Dedifferentiated amniotic fluid mesenchymal stem cell (primary cell): ENCODE data around the gene PRDM16.

ENCODE experiments used
- DNase-seq: peaks from one replicate; pipeline ENCODE4 v3.0.0-alpha.2; 2016; ENCODE audit errors: extremely low spot score

The PRDM16 gene

GRCh38 chr1:3460672-3461131, 391.7 kb downstream of the PRDM16 start:
- DNase-seq, result no peak

- no peak for DNase-seq
Measured at GRCh38 chr1:3461238-3461933, 392.4 kb downstream of the PRDM16 start.

DNA sequence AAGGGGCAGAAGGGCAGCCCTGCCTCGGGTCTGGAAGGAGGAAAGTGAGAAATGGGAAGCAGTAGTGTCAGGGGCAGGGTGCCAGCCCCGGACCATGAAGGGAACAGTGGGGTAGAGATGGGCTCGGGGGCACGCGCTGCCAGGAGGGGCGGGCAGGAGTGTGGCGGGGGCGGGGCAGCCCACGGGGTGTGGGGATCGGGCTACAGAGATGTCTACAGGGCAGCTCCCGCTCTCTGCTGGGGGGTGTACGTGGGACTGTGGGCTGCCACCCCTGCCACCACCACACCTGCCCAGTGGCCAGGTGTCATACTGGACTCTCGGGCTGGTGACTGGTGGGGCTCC, 392.9 kb downstream of the PRDM16 start:
- DNase-seq, result no peak

DNA sequence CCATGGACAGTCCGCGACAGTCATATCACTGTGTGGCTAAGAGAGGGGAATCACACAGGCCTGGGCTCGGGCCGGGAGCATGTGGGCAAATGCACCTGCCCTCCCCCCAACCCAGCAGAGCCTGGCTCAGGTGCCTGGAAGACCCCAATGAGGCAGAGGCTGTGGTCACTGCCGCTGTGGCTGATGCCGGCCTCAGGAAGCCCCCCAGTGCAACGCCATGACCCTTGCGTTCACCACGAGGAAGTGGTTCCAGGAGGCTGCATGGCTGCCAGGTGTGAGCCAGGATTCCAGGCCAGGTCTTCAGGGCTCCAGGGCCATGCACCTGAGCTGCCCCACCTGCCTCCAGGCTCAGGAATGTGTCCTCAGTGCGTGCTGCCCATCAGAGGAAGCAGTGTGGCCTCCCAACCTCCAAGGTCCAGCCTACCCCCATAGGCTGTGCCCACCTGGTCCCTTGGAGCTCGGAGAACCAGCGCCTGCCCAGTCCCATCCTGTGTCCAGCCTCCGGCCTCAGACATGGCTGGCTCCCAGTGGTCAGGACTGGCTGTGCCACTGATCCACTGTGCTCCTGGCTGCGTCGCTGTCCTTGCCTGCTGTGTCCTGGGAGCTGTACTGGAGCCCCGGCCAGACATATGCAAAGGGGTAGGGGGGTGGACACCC, 393.5 kb downstream of the PRDM16 start:
- no peak for DNase-seq

- DNase-seq, result no peak
Measured at GRCh38 chr1:3463013-3463385, 394.0 kb downstream of the PRDM16 start.

DNA sequence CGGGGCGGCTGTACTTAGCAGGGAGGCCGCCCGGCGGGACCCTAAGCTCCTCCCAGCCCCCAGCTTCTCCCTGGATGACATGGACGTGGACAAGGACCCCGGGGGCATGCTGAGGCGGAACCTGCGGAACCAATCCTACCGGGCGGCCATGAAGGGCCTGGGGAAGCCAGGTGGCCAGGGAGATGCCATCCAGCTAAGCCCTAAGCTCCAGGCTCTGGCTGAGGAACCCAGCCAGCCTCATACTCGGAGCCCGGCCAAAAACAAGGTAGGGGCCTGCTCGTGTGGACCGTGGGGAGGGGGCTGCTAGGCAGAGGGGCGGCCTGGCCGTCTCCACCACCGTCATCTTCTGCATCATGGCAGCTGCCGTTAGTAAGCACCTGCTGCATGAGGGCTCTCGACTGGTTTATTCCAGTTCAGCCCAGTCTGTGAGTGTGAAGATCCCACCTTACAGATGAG, 394.4 kb downstream of the PRDM16 start:
- DNase-seq, result no peak

- DNase-seq, result no peak
Measured at GRCh38 chr1:3463891-3464648, 395.1 kb downstream of the PRDM16 start.

DNA sequence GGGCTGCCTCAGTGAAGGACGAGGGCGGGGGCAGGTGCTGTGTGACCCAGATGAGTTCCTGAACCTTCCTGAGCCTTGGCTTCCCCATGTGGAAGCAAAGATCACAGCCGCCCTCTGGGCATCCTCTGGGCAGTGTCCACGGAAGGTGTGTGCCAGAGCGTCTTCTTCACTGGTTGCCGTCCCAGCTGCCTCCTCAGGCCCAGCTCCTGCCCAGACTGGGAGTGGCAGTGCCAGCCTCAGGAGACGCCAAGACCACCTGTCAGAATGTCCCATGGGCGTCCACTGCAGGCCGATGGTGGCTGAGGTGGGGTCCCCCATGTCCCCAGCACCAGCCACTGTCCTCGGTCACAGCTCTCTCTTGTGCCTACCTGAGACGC, 395.6 kb downstream of the PRDM16 start:
- DNase-seq, result no peak

DNA sequence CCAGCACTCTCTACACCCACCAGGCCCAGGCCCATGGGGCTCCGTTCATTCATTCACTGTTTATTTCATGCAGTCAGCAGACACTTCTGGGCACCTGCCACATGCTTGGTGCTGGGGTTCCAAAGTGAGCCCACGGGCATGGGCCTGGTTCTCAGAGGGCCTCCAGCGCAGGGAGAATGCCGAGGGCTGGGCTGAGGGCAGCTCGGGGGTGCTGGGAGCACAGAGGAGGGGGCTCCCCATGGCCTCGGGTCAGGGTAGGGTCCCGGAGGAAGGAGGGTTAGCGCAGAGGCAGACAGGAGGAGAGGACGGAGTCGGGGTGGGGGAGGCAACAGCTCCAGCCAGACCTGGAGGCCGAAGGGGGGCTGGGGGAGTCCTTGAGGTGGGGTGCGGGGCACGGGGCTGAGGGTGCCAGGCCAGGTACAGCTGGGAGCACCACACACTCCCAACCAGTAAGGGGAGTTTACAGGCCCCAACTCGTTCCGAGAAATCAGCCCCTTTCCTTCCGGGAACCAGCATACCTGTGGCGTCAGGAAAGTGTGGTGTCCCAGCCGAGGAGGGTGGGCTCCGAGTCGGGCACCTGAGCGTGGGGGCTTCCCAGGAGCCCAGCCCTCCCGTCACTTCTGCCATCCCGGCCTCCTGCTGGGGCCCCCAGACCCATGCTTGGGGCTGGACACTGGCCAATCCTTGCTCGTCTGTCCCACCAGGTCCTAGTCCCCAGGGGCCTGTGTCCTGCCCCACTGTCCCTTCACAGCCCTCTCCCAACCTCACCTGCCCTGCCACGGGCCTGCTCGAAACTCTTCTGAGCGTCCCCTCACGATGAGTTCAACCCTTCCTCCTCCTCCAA, 396.3 kb downstream of the PRDM16 start:
- DNase-seq, result no peak

GRCh38 chr1:3465935-3466321, 396.9 kb downstream of the PRDM16 start:
- no peak for DNase-seq

DNA sequence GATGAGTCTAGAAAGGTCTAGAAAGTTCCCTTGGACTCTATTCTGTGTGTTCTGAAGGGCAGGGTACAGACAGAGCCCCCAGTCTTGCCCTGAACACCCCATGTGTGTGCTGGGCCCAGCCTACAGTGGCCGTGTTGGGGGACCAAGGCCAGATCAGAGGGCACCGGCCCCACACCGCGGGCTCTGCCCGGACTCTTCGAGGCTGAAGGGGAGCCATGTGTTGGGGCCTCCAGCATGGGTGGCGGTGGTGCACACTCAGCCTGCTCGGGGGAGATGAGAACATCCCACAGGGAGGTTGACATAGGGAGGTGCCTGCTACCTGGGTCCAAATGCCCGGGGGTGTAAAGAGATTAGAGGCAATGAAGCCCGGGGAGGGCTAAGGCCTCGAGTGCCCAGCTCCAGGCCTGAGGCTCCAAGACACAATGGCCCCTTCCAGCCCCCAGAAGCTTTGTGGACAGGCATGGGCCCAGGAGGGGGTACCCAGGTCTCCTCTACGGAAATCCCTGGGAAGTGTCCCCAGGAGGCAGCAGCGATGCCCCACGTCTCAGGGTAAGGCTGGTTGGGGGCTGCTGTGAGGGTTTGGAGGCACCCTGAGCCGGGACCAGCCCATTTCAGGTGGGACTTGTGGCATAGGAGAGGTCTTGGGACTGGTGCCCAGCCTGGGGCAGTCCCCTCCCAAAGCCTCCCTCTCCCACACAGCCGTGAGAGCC, 397.5 kb downstream of the PRDM16 start:
- no peak for DNase-seq

DNA sequence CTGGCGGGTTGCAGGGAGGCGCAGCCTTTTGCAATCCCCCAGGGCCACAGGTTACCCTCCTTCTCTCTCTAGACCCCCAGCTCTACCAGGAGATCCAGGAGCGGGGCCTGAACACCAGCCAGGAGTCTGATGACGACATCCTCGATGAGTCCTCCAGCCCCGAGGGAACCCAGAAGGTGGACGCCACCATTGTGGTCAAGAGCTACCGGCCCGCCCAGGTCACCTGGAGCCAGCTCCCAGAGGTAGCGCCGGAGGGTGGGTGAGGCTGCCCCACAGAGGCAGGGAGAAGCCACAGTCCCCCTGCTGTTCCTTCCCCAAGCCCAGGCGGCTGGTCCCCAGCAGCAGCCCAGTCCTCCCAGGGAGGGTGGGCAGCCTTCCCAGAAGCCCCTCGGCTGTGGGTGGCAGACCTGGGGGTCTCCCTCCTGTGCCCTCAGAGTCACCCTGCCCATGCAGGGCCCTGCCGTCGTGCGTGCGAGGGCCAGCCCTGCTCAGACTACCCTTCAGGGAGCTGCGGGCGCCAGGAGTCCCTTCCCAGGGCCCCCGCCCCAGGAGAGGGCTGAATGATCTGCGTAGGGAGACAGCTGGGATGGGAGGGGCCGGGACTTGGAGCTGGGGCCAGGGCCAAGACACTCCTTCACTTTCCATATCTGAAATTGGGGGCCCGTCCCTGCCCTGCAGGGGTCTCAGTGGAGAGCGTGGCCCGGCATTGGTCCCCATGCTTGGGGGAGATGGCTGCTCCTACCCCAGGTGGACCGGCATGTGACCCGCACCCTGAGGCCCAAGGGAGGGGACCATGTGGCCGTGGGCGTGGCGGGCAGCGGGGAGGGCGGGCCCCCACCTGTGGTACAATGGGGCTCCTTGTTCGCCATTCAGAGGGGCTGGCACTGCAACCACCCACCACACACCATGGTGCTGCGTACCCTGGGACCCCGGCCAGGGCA, 398.4 kb downstream of the PRDM16 start:
- no peak for DNase-seq

GRCh38 chr1:3468236-3469103, 399.5 kb downstream of the PRDM16 start:
- DNase-seq, result no peak

DNA sequence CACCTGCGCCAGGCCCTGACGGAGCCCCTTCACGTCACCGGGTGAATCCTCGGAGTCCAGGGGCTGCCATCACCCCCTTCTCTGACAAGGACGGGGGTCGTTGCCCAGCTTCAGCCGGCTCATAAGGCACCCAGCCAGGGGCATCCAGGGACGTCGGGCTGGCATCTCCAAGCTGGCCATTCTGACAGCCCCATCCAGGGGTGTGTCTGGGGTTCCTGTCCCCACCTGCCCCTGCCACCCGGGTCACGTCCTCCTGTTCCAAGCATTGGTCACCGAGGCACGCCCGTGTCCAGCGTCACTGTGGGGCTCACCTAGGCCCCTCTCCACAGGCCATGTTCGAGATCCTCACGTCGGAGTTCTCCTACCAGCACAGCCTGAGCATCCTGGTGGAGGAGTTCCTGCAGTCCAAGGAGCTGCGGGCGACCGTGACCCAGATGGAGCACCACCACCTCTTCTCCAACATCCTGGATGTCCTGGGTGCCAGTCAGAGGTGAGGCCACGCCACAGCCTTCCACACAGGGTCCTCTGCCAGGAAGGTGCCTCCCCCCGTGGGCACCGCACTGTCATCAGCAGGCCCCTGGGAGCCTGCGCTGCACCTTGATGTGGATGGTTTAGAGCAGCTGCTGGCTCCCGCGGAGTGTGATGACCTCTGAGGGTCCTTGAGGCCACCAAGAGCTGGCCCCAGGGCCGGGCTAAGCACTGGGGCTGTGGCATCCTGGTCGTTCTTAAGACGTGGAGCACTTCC, 400.3 kb downstream of the PRDM16 start:
- DNase-seq, result no peak

DNA sequence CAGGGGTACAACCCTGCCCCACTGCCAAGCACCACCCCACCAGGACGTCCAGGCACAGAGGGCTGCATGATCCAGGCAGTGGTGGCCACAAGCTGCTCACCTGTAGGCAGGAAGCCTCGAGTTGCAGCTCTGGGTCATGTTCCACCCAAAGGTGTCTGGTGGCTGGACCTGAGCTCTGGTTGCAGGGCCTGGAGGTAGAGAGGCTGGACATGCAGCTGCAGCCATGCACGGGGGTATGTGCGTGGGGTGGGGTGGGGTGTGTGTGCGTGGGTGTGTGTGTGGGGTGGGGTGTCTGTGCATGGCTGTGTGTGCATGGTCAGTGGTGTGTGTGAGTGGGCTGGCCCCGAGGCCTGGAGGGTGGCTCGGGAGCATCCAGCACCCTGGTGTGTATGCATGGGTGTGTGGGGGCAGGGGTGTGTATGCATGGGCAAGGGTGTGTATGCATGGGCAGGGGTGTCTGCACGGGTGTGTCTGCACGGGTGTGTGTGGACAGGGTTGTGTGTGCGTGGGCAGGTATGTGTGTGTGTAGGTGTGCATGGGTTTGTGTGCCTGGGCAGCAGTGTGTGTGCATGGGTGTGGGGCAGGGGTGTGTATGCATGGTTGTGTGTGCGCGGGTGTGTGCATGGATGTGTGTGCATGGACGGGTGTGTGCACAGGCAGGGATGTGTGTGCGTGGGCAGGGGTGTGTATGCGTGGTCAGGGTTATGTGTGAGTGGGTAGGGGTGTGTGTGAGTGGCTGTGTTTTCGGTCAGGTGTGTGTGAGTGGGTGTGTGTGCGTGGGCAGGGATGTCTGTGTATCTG, 401.0 kb downstream of the PRDM16 start:
- no peak for DNase-seq

DNA sequence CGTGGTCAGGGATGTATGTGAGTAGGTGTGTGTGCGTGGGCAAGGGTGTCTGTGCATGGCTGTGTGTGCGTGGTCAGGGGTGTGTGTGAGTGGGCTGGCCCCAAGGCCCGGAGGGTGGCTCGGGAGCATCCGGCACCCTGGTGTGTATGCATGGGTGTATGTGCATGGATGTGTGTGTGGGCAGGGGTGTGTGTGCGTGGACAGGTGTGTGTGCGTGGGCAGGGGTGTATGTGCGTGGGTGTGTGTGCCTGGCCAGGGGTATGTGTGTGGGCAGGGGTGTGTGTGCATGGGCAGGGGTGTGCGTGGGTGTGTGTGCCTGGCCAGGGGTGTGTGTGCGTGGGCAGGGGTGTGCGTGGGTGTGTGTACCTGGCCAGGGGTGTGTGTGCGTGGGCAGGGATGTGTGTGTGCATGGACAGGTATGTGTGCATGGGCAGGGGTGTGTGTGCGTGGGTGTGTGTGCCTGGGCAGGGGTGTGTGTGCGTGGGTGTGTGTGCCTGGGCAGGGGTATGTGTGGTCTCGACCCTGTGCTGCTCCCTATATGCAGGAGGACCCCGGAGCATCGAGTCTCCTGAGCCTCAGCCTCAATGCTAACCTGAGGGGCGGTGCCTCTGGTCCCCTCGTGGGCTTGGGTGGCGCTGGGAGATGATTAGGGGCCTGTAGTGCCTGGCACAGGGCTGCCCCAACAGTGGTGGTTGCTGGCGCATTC, 401.8 kb downstream of the PRDM16 start:
- no peak for DNase-seq
